Measurements from ENCODE around the gene VDAC2. TPM values are rescaled to one million over a fixed set of nuclear protein-coding genes. Genes with fewer than 3 reads are reported as not detected.

Gene VDAC2
- total and polyA plus RNA-seq, 10 of the 15 experiments (the other 5 are each of a cell fraction or from before 2014, with no cell fraction given) = 73.4 to 294 (median 146) TPM

DNA sequence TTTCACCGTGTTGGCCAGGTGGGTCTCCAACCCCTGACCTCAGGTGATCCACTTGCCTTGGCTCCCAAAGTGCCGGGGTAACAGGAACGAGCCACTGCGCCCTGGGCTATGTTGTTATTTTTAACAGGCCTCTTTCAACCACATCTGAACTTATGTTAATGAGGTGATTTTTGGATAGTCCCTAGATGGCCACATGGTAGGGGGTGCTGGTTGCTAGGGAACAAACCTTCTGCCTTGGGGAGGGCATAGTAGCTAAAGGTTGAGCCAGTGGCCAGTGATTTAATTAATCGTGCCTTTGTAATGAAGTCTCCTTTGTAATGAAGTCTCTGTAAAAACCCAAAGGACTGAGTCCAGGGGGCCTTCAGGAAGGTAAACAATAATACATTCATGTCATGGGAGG, 16.1 kb downstream of the VDAC2 start (continued):
- TF ChIP-seq, protein P1, sequence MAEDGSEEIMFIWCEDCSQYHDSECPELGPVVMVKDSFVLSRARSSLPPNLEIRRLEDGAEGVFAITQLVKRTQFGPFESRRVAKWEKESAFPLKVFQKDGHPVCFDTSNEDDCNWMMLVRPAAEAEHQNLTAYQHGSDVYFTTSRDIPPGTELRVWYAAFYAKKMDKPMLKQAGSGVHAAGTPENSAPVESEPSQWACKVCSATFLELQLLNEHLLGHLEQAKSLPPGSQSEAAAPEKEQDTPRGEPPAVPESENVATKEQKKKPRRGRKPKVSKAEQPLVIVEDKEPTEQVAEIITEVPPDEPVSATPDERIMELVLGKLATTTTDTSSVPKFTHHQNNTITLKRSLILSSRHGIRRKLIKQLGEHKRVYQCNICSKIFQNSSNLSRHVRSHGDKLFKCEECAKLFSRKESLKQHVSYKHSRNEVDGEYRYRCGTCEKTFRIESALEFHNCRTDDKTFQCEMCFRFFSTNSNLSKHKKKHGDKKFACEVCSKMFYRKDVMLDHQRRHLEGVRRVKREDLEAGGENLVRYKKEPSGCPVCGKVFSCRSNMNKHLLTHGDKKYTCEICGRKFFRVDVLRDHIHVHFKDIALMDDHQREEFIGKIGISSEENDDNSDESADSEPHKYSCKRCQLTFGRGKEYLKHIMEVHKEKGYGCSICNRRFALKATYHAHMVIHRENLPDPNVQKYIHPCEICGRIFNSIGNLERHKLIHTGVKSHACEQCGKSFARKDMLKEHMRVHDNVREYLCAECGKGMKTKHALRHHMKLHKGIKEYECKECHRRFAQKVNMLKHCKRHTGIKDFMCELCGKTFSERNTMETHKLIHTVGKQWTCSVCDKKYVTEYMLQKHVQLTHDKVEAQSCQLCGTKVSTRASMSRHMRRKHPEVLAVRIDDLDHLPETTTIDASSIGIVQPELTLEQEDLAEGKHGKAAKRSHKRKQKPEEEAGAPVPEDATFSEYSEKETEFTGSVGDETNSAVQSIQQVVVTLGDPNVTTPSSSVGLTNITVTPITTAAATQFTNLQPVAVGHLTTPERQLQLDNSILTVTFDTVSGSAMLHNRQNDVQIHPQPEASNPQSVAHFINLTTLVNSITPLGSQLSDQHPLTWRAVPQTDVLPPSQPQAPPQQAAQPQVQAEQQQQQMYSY (CRISPR knock-in tag; IDR thresholded peaks at IDR 0.05) = no peak
- TF ChIP-seq, protein P2, sequence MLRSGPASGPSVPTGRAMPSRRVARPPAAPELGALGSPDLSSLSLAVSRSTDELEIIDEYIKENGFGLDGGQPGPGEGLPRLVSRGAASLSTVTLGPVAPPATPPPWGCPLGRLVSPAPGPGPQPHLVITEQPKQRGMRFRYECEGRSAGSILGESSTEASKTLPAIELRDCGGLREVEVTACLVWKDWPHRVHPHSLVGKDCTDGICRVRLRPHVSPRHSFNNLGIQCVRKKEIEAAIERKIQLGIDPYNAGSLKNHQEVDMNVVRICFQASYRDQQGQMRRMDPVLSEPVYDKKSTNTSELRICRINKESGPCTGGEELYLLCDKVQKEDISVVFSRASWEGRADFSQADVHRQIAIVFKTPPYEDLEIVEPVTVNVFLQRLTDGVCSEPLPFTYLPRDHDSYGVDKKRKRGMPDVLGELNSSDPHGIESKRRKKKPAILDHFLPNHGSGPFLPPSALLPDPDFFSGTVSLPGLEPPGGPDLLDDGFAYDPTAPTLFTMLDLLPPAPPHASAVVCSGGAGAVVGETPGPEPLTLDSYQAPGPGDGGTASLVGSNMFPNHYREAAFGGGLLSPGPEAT (IDR thresholded peaks at IDR 0.05; ENCODE audit: low read depth) = no peak
- TF ChIP-seq NFYA (IDR thresholded peaks at IDR 0.05; ENCODE audit: borderline replicate concordance, low read depth, low read length) = no peak
- no peak for TF ChIP-seq POLR2AphosphoS2 (IDR thresholded peaks at IDR 0.05; ENCODE audit: low read depth, low read length)
- TF ChIP-seq SREBF1 (IDR thresholded peaks at IDR 0.05; ENCODE audit: low read length) = no peak
- no peak for TF ChIP-seq RBBP5 (conservative IDR thresholded peaks at IDR 0.05)
- no peak; the same call in 1 of the 2 replicates for TF ChIP-seq POLR2AphosphoS5 (IDR thresholded peaks at IDR 0.05; ENCODE audit: low read length)
- TF ChIP-seq TBL1XR1 (IDR thresholded peaks at IDR 0.05; ENCODE audit: low read depth, low read length) = no peak
- TF ChIP-seq MEF2A (IDR thresholded peaks at IDR 0.05; ENCODE audit: insufficient read depth, low read depth, low read length) = 0 out of 2 replicates have a peak, but pooled peaks have one; percentile 16
- no peak for TF ChIP-seq CBFB (IDR thresholded peaks at IDR 0.05; ENCODE audit: low read depth)
- TF ChIP-seq MYC (IDR thresholded peaks at IDR 0.05; ENCODE audit: insufficient read depth, insufficient read length, insufficient replicate concordance, low read length, severe bottlenecking) = no peak
- TF ChIP-seq BMI1 (IDR thresholded peaks at IDR 0.05; ENCODE audit: borderline replicate concordance) = no peak
